Activated naive CD8-positive, alpha-beta T cell (primary cell): ENCODE measurements around the gene GADL1.

Source experiments
- H3K27ac Mint-ChIP-seq: one replicate; pipeline ENCODE4 v1.8.0; 2021; ENCODE audit warnings: mixed read lengths
- H3K27me3 Mint-ChIP-seq: one replicate; pipeline ENCODE4 v1.8.0; 2021; ENCODE audit warnings: mixed read lengths
- H3K36me3 Mint-ChIP-seq: one replicate; pipeline ENCODE4 v1.8.0; 2021; ENCODE audit warnings: mixed read lengths
- H3K4me1 Mint-ChIP-seq: one replicate; pipeline ENCODE4 v1.8.0; 2021; ENCODE audit warnings: low read depth, mixed read lengths
- H3K4me3 Mint-ChIP-seq: one replicate; pipeline ENCODE4 v1.8.0; 2021; ENCODE audit warnings: mild to moderate bottlenecking, mixed read lengths
- H3K9me3 Mint-ChIP-seq: one replicate; pipeline ENCODE4 v1.8.0; 2021; ENCODE audit warnings: low read depth, mixed read lengths

The GADL1 gene

GRCh38 chr3:30768046-30768445, 126.4 kb downstream of the GADL1 start:
- H3K4me3 Mint-ChIP-seq, result no peak overlapping the region
- no peak overlapping the region for H3K27ac Mint-ChIP-seq
- H3K36me3 Mint-ChIP-seq, result no peaks in the 10 kb centered on the region
- H3K9me3 Mint-ChIP-seq, result no peaks in the 10 kb centered on the region
- peaks cover 3% of the 10 kb centered on the region for H3K4me1 Mint-ChIP-seq
- peaks cover 2% of the 10 kb centered on the region for H3K27me3 Mint-ChIP-seq

GRCh38 chr3:30766522-30766921, 127.9 kb downstream of the GADL1 start:
- Mint-ChIP-seq H3K27me3 (peaks cover 2% of the 10 kb centered on the region), H3K9me3 (no peaks in the 10 kb centered on the region), H3K4me3 (no peak overlapping the region), H3K4me1 (peaks cover 3% of the 10 kb centered on the region), H3K27ac (no peak overlapping the region), H3K36me3 (no peaks in the 10 kb centered on the region)

DNA sequence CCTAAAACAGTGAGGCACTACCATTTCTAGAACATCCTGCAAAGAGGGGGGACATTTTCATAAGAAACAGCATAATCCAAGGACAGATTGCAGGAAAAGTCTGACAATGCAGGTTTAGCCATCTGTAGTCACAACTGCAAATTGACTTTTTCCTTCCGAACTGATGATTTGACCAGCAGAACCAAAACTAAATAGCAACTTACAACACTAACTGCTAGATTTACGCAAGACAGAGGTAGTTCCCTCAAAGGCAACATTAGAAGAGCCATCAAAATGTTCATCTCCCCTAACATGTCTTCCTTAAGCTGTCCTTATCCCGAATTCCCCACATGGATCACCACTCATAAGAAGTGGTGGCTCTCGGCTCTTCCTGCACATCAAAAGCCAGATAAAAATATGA, 129.6 kb downstream of the GADL1 start:
- H3K27me3 Mint-ChIP-seq, result peaks cover 2% of the 10 kb centered on the region
- no peak overlapping the region for H3K4me3 Mint-ChIP-seq
- no peaks in the 10 kb centered on the region for H3K36me3 Mint-ChIP-seq
- H3K4me1 Mint-ChIP-seq, result peaks cover 3% of the 10 kb centered on the region
- no peak overlapping the region for H3K27ac Mint-ChIP-seq
- no peaks in the 10 kb centered on the region for H3K9me3 Mint-ChIP-seq

- no peak overlapping the region for H3K27ac Mint-ChIP-seq
- peaks cover 2% of the 10 kb centered on the region for H3K27me3 Mint-ChIP-seq
- peaks cover 3% of the 10 kb centered on the region for H3K4me1 Mint-ChIP-seq
- no peak overlapping the region for H3K4me3 Mint-ChIP-seq
- H3K36me3 Mint-ChIP-seq, result no peaks in the 10 kb centered on the region
- no peaks in the 10 kb centered on the region for H3K9me3 Mint-ChIP-seq
Measured at GRCh38 chr3:30764281-30764680, 130.2 kb downstream of the GADL1 start.

- Mint-ChIP-seq H3K27ac (no peak overlapping the region), H3K9me3 (no peaks in the 10 kb centered on the region), H3K27me3 (peaks cover 2% of the 10 kb centered on the region), H3K36me3 (no peaks in the 10 kb centered on the region), H3K4me1 (no peaks in the 10 kb centered on the region), H3K4me3 (no peak overlapping the region)
Measured at GRCh38 chr3:30761374-30761773, 133.1 kb downstream of the GADL1 start.

- H3K27me3 Mint-ChIP-seq, result peaks cover 2% of the 10 kb centered on the region
- H3K9me3 Mint-ChIP-seq, result no peaks in the 10 kb centered on the region
- no peak overlapping the region for H3K4me3 Mint-ChIP-seq
- no peaks in the 10 kb centered on the region for H3K36me3 Mint-ChIP-seq
- no peak overlapping the region for H3K27ac Mint-ChIP-seq
- H3K4me1 Mint-ChIP-seq, result no peaks in the 10 kb centered on the region
Measured at GRCh38 chr3:30760737-30761136, 133.7 kb downstream of the GADL1 start.

DNA sequence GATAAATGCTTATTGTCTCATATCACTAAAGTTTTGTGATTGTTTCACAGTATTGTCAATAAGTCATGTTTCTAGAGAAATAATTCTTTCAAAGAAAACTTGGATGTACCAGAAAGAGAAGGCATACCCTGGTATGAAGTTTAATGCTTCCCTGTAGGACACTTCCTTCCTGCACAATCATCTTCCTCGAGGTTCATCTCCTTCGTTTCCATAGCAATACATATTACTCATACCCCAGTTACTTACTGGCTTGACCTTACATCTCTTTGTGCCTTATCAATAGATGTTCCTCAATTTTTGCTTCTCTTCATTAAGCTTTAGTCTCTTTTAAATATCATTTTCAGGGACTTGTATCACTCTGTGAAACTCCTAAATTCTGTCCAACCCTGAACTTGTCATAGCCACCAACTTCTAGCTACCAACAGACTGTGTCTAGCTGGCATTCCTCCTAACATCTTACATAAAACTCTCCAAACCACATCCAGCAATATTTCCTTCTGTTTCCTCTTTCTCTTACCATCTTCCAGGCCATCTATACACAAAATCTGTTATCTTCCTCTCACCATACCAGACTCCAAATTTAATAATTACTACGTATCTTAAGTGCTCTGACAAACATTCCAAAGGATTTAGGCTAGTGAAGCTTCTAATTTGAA, 134.3 kb downstream of the GADL1 start:
- peaks cover 2% of the 10 kb centered on the region for H3K27me3 Mint-ChIP-seq
- H3K36me3 Mint-ChIP-seq, result no peaks in the 10 kb centered on the region
- no peaks in the 10 kb centered on the region for H3K9me3 Mint-ChIP-seq
- H3K4me3 Mint-ChIP-seq, result no peak overlapping the region
- no peak overlapping the region for H3K27ac Mint-ChIP-seq
- no peaks in the 10 kb centered on the region for H3K4me1 Mint-ChIP-seq

DNA sequence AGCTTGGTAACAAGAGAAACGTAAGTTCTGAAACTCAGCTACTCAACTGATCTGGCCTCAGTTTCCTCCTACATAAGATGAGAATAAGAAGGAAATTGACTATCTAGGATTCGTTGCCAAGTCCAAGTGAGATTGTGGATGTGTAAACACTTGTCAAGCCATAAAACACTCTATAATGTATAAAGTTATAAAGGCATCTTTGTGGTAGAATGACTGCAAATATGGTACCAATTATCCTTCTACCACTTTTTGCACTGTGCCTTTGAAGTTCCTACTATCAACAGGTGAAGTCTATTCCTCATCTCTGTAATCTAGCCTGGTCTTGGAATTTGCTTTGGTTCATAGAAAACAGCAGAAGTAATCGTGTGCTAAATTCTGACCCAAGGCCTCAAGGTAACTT, 138.2 kb downstream of the GADL1 start:
- Mint-ChIP-seq H3K9me3 (no peaks in the 10 kb centered on the region), H3K27me3 (no peaks in the 10 kb centered on the region), H3K4me1 (peaks cover 6% of the 10 kb centered on the region), H3K27ac (no peak overlapping the region), H3K4me3 (no peak overlapping the region), H3K36me3 (no peaks in the 10 kb centered on the region)

DNA sequence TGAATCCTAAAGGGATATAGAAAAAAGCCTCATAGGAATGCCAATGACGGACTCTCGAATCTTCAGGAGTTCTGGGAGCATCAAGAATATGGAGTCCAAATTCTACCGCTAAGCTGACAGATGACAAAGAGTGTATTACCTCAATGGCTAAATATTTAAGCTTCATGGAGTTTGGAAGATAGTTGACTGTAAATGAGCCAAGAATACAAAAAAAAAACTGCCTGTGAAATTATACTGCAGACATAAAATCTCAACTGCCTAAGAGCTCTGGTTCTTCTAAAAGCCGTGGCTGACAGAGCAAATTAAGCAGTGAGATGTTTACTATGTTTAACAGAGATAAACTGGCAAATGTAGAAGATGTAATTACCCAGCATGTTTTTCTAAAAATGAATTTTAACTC, 140.0 kb downstream of the GADL1 start:
- no peaks in the 10 kb centered on the region for H3K36me3 Mint-ChIP-seq
- H3K27ac Mint-ChIP-seq, result no peak overlapping the region
- H3K9me3 Mint-ChIP-seq, result no peaks in the 10 kb centered on the region
- no peaks in the 10 kb centered on the region for H3K27me3 Mint-ChIP-seq
- H3K4me3 Mint-ChIP-seq, result no peak overlapping the region
- peaks cover 22% of the 10 kb centered on the region for H3K4me1 Mint-ChIP-seq

GRCh38 chr3:30753766-30754165, 140.7 kb downstream of the GADL1 start:
- Mint-ChIP-seq H3K27ac (no peak overlapping the region), H3K4me3 (no peak overlapping the region), H3K9me3 (no peaks in the 10 kb centered on the region), H3K27me3 (no peaks in the 10 kb centered on the region), H3K4me1 (peaks cover 29% of the 10 kb centered on the region), H3K36me3 (no peaks in the 10 kb centered on the region)

GRCh38 chr3:30752970-30753369, 141.5 kb downstream of the GADL1 start:
- Mint-ChIP-seq H3K27me3 (no peaks in the 10 kb centered on the region), H3K36me3 (no peaks in the 10 kb centered on the region), H3K4me3 (no peak overlapping the region), H3K27ac (no peak overlapping the region), H3K4me1 (peaks cover 33% of the 10 kb centered on the region), H3K9me3 (no peaks in the 10 kb centered on the region)

GRCh38 chr3:30752491-30752890, 142.0 kb downstream of the GADL1 start:
- no peaks in the 10 kb centered on the region for H3K36me3 Mint-ChIP-seq
- H3K4me1 Mint-ChIP-seq, result peaks cover 37% of the 10 kb centered on the region
- no peak overlapping the region for H3K4me3 Mint-ChIP-seq
- H3K27me3 Mint-ChIP-seq, result no peaks in the 10 kb centered on the region
- H3K9me3 Mint-ChIP-seq, result no peaks in the 10 kb centered on the region
- no peak overlapping the region for H3K27ac Mint-ChIP-seq

- peak overlapping the region; percentile 15 for H3K4me3 Mint-ChIP-seq
- H3K27ac Mint-ChIP-seq, result peak overlapping the region; percentile 71
- peaks cover 37% of the 10 kb centered on the region for H3K4me1 Mint-ChIP-seq
- no peaks in the 10 kb centered on the region for H3K9me3 Mint-ChIP-seq
- no peaks in the 10 kb centered on the region for H3K27me3 Mint-ChIP-seq
- H3K36me3 Mint-ChIP-seq, result no peaks in the 10 kb centered on the region
Measured at GRCh38 chr3:30751610-30752299, 142.7 kb downstream of the GADL1 start.

DNA sequence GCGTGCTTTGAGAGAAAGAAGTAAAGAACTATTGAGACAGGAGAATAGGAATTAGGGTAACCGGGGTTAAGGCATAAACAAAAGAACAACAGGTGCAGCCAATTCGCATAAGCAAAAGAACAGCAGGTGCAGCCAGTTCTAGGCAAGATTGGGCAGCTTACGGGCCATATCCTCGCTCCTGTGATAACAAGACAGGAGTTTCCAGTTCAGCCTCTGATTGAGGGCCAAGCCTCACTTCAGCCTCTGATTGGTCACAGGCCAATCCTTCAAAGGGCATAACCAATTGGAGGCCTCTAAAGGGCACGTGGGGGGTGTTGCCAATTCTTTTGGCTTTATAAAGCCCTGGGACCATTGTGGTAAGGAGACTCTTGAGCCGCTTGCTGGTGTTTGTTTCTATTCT, 143.5 kb downstream of the GADL1 start:
- Mint-ChIP-seq H3K27me3 (no peaks in the 10 kb centered on the region), H3K9me3 (no peaks in the 10 kb centered on the region), H3K4me1 (peaks cover 37% of the 10 kb centered on the region), H3K27ac (peak overlapping the region; percentile 71), H3K4me3 (no peak overlapping the region), H3K36me3 (no peaks in the 10 kb centered on the region)

GRCh38 chr3:30749230-30749629, 145.2 kb downstream of the GADL1 start:
- no peaks in the 10 kb centered on the region for H3K27me3 Mint-ChIP-seq
- peak overlapping the region; percentile 14 for H3K4me3 Mint-ChIP-seq

GRCh38 chr3:30747771-30748281, 146.6 kb downstream of the GADL1 start:
- Mint-ChIP-seq H3K4me3 (no peak overlapping the region), H3K4me1 (peaks cover 51% of the 10 kb centered on the region), H3K27me3 (no peaks in the 10 kb centered on the region), H3K36me3 (no peaks in the 10 kb centered on the region), H3K27ac (no peak overlapping the region), H3K9me3 (no peaks in the 10 kb centered on the region)

More at GRCh38 chr3:30749230-30749629, 145.2 kb downstream of the GADL1 start:
- H3K36me3 Mint-ChIP-seq, result no peaks in the 10 kb centered on the region
- no peaks in the 10 kb centered on the region for H3K9me3 Mint-ChIP-seq
- peak overlapping the region; percentile 83 for H3K27ac Mint-ChIP-seq
- H3K4me1 Mint-ChIP-seq, result peaks cover 38% of the 10 kb centered on the region
